Superior temporal gyrus (tissue), 1 donor: Measurements from ENCODE around the gene BSX.

Experiments
- DNase-seq: peaks from one replicate; pipeline ENCODE4 v3.0.0-alpha.2; 2016; ENCODE audit errors: extremely low spot score

Gene BSX

GRCh38 chr11:122954455-122954854, 27.2 kb downstream of the BSX start:
- no peak for DNase-seq

- no peak for DNase-seq
Observed at GRCh38 chr11:122951211-122951610, 30.4 kb downstream of the BSX start.

GRCh38 chr11:122938557-122938956, 43.1 kb downstream of the BSX start:
- no peak for DNase-seq

- DNase-seq, result no peak
Observed at GRCh38 chr11:122937983-122938382, 43.7 kb downstream of the BSX start.

GRCh38 chr11:122933416-122933815, 48.2 kb downstream of the BSX start:
- no peak for DNase-seq

- DNase-seq, result no peak
Observed at GRCh38 chr11:122931510-122931909, 50.1 kb downstream of the BSX start.
